GM18909 (cell line): Measurements from ENCODE around the gene DOCK2.
"Not testable (repeated sequence)": the region's sequence is repeated elsewhere in the genome, so short reads cannot be mapped to it uniquely, and the experiment has no call there.

ENCODE experiments used
- ATAC-seq: cut with Tn5 transposase; IDR thresholded peaks from one replicate; pipeline ENCODE4 v1.9.1; 2021; ENCODE audit warnings: mild to moderate bottlenecking; ENCODE audit not compliant: unreplicated experiment, poor library complexity

DOCK2 gene

DNA sequence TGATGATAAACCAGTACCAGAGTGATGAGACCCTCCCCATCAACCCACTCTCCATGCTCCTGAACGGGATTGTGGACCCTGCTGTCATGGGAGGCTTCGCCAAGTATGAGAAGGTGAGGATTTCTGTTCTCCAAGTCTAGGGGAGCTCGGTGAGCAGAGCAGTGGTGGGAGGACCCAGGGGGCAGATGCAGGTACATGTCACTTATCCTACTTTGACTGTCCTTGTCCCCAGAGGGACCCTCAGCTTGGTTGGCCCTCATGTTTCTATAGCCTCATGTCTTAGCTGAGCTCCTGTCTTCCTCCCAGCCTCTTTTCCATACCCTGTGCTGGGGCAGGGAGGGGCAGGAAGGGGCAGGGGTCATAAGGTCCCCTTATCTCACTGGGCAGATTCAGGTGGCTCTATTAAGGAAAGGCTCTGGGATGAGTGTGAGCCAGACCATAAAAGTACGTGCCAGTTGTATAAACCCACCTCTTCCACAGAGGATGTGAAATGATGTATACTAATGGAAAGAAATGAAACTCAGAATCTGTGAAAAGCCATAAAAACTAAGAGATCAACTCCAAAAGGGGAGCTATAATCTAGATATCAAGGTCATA, 430.6 kb downstream of the DOCK2 start:
- no peak for ATAC-seq

DNA sequence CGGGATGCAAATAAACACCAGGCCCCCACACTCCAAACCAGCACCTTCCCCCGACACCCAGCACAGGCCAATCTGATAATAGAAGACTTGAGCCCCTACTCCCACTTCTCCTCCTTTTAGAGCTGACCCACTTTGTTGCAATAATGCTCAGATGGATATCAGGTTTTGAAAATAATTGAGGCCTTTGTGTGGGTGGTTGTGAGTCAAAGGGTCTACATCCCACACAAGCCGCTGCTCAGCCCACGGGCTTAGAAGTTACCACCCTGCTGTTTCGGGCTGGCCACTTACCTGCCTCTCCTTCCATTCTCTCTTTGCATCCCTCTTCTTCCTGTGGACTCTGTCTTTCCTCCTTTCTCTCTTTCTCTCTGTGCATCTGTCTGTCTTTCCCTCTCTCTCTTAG, 432.4 kb downstream of the DOCK2 start:
- no peak for ATAC-seq

DNA sequence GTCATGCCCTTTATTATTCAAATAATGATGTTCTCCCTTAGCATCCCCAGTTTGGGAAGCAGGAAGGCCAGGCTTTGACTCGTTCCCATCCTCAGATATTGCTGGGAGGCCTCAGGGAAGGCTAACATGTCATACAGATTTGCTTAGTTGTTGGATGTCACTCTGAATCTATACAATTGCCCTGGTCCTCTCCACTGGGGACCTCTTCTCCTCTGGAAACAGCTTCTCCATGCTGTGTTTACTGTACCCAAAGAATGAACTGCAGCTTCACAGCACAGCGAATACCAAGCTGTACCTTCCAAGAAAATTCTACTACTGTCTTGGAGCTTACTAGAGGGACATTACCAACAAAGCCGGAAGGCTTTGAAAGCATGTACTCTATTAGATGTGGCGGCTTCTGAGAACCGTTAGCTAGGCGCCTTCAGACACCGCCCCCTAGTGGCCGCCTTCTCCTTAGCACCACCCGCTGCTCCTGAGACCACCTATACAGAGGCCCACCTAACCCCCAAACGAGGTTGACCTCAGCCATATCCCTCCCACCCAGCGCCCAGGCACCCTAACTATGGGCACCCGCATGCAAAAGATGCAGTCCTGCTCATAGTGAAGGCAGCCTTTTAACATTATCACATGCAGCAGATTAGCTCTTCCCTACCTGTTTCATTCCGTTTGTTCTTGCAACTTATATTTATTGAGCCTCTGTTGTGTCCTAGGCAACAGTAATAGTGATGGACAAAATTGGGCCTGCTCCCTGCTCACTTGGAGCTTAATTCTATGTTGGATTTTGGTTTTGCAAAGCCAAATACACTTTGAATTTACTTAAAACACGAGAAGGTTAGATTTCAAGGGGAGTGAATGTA, 433.7 kb downstream of the DOCK2 start:
- ATAC-seq = no peak

DNA sequence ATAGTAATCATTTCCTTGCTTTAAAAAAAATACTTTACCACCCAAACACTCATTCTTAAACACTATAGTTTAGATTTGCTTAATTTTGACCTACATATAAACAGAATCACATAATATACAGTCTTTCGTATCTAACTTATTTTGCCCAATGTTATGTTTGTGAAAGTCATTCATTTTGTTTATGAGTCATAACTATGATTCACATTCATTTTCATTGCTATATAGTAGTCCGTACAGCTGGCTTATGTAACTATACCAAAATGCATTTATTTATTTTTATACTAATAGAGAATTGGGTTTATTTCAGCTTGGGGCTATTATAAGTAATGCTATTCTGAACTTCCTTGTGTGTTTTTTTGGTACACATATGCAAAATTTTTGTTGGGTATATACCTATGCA, 434.7 kb downstream of the DOCK2 start:
- no peak for ATAC-seq

DNA sequence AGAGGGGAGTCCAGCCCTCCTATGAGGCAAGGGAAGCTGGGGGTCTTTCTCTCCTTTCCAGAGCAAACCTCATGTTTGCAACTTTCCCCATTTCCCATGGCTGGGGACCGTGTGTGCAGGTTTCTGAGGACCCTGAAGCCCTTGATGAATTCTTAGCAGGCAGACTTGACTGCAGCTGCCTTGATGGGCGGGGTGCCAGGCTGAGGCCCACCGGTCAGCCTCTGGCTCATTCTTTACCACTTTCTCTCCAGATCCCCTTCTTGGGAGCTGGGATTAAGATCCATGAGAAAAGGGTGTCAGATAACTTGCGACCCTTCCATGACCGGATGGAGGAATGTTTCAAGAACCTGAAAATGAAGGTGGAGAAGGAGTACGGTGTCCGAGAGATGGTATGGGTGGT, 438.6 kb downstream of the DOCK2 start:
- ATAC-seq = no peak

DNA sequence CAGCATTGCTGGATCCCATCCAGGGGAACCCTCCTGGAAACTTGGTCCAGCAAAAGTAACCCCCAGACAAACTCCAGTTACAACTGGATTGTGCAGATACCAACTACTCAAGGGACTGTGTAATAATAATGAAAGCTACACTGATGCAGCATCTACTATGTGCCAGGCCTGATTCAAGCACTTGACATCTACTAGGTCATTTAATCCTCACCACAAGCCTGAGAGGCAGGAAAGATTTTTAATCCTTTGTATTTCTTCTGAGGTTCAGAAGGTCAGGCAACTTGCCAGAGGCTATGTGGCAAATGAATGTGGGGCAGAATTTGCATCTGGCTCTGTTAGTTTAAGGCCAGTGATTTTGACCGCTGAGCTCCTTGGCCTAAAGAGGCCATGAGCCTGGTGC, 439.1 kb downstream of the DOCK2 start:
- ATAC-seq = no peak

DNA sequence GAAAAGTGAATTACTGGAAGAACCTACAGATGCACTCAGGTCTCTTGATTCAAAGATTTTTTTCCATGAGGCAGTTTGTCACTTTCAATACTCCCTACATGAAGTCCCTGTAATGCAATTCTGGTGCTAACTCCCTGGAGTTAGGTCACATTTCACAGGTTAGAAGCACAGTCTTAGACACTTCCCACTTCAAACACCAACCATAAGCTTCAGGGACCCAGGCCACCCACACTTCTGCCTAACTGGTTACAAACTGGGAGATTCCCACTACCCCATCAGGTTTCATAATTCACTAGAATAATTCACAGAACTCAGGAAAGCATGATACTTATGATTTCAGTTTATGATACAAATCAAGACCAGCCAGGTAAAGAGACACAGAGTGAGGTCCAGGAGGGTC, 439.7 kb downstream of the DOCK2 start:
- ATAC-seq = no peak

DNA sequence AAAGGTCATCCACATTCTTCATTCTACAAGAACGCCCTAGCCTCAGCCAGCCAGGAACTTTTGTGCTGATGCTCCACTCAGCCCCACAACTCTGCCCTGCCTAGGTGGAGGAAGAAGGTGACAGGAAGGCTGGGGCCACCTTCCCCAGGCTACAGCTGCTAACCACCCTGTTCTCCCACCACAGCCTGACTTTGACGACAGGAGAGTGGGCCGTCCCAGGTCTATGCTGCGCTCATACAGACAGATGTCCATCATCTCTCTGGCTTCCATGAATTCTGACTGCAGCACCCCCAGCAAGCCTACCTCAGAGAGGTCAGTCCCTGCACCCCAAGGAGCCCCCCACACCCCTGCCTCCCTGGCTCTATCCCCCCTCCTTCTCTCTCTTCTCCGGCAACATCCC, 440.5 kb downstream of the DOCK2 start:
- no peak for ATAC-seq

DNA sequence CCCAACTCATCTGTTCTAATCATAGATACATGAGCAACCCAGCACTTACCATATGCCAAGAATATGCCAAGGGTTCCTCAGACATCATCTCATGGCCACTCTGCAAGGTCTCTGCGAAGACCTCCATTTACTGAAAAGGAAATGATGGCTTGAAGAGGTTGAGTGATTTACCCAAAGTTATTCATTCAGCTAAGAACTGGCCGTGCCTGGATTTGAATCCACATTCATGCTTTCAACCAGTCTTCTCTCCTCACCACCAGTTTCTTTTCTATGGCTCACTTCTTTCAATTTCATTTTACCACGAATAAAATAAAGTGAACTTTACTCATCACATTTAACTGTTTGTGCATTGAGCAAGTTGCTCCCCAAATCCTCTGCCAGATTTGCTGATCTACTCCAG, 441.4 kb downstream of the DOCK2 start:
- no peak for ATAC-seq

DNA sequence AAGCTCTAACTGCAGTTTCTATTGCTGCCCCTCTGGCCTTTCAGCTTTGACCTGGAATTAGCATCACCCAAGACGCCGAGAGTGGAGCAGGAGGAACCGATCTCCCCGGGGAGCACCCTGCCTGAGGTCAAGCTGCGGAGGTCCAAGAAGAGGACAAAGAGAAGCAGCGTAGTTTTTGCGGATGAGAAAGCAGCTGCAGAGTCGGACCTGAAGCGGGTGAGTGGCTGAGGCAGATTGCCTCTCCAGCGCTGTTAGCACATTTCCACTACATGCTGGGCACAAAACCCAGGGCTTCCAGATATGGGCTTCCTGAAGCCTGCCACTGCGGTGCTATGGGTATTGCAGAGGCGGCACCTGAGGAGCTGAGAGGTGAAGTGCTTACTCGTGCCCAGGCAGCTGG, 441.9 kb downstream of the DOCK2 start:
- ATAC-seq = no peak

DNA sequence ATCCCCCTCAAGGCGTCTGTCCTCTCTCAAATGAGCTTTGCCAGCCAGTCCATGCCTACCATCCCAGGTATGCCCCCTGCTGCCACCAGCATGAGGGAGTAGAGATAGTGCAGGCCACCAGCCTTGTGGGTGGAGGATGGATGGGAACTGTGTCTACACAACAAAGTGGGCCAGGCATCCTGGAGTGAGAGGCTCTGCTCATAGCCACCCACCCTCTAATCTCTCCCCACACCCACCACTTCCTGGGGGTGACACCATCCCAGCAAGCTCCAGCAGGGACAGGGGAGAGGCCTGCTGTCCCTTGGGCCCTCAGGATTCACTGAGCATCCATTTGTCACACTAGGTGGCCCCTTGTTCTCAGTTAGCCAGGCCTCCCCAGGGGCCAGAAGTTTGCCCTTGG, 443.1 kb downstream of the DOCK2 start:
- ATAC-seq = no peak

DNA sequence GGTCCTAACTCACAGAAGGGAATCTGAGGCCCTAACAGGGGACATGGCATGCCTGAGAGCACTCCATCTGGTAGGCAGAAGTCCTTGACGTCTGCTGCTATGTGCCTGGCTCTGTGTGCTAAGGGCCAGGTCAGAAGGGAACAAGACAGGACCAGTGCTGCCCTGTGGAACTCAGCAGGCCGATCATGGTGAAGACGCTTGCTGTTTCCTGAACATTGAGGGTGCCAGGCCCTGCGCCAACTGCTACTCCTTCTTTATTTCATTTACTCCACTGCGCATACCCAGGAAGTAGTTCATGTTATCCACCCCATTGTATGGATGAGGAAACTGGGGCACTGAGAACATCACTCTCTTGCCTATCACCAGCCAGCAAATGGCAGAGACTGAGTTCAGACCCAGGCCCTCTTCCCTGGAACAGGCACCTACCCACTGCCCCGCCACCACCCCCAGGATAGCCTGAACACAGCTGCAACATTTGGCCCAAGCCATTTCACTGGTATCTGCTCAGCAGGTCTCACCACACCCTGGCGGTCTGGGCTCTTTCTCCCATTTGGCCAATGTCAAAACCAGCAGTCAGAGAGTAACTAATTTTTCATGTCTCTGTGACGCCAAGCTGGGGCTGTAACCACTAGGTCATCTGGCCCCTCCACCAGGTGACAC, 443.8 kb downstream of the DOCK2 start:
- no peak for ATAC-seq

DNA sequence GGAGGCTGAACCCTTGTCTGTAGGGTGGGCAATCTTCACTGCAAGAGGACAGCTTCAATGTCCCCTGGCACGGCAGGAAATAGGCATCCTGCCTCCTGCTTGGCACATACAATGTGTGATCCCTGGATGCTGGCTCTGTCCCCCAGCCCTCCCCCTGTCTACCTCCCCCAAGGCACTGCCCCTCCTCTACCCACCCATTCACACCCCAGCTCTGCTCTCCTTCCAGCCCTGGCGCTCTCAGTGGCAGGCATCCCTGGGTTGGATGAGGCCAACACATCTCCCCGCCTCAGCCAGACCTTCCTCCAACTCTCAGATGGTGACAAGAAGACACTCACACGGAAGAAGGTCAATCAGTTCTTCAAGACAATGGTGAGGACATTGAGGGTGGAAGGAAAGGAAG, 444.5 kb downstream of the DOCK2 start:
- no peak for ATAC-seq

DNA sequence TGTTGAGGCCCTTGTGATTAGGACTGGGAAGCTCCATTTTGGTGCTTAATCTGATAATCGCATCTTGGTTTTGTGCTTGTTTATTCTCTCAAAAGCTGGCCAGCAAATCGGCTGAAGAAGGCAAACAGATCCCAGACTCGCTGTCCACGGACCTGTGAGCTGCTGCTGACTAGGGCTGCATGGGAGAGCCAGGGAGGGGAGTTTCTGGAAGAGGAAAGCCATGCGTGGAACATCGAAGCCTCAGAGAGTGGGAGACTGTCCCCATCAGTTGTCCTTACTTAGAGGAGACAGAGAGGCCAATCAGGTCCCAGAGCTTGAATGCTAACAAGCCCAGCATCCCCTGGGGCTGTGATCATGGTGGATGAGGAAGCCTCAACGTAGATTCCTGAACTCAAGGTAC, 445.6 kb downstream of the DOCK2 start:
- ATAC-seq = no peak

DNA sequence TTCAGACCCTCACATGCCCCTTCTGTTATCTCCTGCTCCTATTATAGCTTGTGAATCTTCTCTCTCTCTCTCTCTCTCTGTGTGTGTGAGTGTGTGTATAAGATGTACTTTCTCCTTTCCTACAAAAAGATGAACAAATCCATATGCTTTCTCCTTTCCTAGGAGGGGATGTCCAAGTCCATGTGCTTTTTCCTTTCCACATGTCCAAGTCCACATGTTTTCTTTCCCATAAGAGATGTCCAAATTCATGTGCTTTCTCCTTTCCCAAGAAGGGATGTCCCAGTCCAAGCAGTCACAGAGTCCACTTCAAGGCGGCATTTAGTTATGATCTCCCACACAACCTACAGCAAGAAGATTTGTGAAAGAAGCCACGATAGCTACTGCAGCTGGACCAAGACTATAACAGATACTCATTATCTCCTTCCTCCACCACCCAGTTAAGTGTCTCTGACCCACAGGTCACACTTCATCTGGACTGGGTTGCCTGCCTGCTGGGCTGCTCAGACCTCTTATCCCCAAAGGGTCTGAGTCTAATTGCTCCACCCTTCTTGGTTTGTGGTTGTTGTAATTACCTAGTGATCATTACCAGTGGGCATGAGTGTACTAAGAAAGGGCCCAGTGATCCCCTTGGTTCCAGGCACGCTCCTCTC, 450.2 kb downstream of the DOCK2 start:
- ATAC-seq = no peak

DNA sequence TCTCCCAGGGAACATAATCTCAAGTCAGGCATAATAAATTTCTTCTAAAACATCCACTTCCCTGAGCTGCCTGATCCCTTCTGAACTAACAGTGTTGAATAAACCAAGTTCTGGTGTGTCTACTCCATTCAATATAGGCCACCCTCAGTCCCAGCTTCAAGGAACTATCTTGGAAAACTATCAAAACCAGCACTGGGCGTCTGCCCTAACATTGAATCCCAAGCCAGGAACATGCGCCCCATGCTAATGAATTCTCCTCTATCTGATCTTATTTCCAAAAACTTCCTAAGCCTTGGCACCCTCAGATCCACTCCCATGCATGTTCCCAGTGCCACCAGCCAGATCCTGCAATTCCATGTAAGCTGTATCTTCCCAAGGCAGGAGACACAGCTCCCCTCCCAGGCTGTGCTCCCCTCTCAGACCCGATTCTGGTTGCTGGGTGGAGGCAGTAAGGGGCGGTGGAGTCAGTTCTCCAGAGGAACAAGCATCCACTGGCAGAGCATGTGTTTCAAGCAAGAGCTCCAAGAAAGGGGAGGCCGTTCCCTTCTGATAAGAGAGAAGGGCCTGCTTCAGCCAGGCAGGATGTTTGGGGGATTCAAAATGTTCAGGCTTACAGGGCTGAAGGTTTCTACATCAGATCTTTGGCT, 455.5 kb downstream of the DOCK2 start:
- no peak for ATAC-seq

DNA sequence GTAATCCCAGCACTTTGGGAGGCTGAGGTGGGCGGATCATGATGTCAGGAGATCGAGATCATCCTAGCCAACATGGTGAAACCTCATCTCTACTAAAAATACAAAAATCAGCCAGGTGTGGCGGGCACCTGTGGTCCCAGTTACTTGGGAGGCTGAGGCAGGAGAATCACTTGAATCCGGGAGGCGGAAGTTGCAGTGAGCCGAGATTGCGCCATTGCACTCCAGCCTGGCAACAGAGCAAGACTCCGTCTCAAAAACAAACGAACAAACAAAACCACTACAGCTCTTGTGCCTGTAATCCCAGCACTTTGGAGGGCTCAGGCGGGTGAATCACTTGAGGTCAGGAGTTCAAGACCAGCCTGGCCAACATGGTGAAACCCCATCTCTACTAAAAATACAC, 457.3 kb downstream of the DOCK2 start:
- not testable (repeated sequence) for ATAC-seq

DNA sequence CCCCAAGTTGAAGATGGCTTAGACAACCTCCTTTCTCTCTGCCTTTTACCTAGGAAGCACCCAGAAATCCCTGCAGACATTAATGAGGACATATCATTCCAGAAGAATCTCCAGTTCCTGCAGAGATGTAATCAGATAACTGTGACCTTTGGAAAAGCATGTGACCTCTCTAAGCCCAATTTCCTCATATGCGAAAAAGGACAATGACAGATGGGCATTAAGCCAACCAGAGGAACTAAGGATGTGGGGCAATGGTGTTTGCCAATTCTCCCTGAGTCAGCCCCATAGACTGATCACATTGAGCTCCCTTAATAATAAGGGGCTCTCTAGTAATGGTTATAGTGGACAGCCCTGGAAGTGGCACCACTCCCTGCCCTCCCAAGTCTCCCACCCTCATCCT, 458.6 kb downstream of the DOCK2 start:
- no peak for ATAC-seq

DNA sequence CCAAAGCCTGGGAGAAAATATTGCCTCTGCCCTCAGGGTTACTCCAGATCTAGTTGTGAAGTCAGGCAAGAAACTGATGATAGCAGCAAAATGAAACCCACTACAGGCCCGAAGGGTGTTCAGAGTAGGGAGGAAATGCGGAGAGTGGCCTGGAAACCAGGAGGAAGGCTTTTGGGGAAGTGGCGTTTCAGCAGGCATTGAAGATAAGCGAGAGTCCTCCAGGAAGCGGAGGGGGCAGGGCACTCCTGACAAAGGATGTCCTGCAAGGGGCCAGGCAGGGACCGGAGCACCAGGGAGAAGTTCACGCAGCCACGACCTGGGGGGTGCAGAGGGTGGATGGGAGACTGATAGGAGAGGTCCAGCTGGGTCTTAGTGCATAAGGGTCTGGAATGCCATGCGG, 460.9 kb downstream of the DOCK2 start:
- no peak for ATAC-seq

DNA sequence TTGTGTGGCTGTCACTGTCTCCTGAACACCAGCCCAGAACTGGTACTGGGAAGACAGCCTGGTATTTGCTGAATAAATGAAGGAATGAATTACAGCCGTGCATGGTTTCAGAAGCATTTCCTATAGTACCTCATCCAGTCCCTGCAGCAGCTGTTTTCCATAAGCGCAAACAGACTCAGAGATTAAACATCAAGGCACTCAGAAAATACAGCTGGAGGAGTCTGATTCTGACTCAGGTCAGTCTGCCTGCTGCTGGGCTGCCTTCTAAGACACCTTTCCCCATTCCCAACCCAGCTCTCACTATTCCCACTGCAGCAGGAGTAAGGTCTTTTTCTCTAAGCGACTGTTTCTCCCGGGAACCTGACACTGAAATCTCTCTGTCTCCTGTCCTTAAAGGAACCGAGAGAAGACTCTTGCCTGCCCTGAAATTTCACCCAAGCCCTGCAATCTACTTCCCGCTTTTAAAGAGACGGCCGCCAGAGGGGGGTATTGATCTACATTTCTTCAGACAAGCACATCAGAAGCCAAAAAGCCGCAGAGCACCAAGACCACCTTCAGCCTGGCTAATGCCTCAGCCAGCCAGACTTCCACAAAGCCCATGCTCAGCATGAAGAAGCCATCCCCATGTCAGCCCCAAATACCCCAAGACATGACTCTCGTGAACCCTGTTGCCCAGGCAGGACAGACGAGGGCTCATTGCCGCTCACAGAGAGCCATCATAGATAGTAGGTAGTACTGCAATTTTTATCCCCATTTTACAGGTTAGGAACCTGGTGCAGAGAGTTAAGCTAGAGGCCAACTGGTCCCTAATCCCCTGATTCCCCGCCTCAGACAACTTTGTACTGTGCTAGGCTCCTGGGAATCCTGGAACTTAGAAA, 463.2 kb downstream of the DOCK2 start:
- ATAC-seq = peak; percentile 67
